Stimulated activated CD4-positive, alpha-beta T cell treated with anti-CD3 and anti-CD28 coated beads, Interleukin-4, amount 100 ng/mL, for 1 hour (primary cell): ENCODE measurements around the gene GGTLC2.

ENCODE experiments used
- DNase-seq: peaks from one replicate; pipeline ENCODE4 v3.0.0-alpha.2; 2020

The GGTLC2 gene

DNA sequence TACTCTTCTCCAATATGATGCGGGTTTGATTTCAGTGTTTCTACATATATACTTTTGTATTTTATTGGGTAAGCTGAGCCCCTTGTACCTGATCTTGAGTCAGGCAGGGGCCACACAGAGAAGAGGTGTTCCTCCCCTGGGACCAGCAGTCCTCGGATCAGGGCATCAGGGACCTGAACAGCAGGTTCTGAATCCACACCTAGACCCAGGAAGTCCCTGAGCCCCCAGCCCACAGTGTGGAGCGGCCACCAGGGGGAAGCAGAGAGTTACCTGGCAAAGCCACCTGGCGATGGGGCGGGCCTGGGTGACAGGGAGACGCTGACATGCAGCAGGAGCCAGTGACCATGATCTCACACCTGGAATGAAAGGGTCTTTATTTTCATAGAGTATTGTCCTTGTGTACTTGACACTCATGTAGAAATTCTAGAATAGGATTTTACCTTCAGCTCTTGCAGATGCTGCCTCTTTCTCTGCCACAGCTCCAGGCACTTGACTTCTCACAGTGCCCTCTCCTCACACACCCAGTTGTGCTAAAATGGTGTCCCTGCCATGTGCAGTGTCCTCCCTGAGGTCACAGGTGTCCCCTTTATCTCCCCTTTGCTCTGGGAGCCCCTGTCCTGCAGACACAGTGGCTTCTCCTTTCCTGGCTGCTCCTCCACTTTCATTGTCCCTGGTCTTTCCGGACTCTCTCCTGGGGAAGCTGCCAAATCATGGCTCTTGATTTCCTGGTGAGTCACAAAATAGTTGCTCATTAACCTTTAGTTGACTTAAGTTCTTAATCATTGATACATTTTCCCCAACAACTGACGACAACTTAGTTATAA lies 48.5 kb downstream of the GGTLC2 start:
- DNase-seq: peak; percentile 72

DNA sequence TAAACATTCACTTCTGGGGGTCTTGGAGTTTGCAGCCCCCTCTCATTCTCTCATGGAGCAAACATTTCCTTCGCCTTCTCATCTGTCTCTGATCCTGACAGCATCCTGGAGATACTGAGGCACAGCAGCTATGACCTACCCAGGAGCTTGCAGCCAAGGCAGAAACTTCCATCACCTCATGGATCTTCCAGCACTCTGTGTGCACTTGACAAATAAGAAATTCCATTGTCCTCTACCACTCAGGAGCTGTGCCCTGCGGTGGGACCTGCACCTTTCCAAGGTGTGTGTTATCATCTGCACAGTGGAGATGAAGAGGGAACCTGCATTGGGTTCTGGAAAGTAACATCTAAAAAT lies 49.1 kb downstream of the GGTLC2 start:
- no peak for DNase-seq

DNA sequence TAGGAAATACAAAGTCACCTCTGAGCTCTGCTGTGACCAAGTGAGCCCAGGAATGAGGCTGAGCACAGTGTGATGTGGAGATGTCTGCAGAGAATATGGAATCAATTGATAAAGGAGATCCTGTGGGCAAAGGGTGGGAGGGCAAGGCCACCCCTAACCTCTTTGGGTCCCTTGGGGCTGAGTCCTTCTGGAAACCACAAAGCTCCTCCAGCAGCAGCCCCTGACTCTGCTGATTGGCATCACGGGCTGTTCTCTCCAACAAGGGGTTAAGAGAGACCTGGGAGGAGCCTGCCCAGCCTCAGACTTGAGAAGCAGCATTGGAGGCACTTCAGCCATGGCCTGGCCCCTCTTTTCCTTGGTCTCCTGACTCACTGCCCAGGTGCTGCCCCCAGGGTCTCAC lies 49.7 kb downstream of the GGTLC2 start:
- no peak for DNase-seq

DNA sequence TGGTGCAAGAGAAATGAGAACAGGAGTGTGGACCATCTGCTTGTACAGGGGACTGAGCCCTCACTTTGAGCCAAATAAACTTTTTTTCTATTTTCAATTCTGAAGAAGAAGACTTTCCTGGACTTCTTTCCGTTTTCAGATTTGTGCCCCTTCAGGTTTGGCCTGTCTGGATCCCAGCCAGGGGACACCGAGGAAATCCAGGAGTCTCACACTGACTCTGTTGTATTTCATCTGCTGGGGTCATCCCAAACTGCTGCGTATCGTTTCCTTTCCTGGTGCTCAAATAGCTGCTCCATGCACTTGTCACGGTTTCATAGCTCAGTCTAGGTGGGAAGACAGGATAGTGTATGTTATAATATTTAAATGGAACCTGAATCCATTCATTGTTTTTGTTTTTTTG lies 51.7 kb downstream of the GGTLC2 start:
- DNase-seq: no peak
